ENCODE results near the gene POU4F3.

POU4F3 gene

GRCh38 chr5:146365618-146366017, 27.0 kb downstream of the POU4F3 start:
- TF ChIP-seq, protein P1, sequence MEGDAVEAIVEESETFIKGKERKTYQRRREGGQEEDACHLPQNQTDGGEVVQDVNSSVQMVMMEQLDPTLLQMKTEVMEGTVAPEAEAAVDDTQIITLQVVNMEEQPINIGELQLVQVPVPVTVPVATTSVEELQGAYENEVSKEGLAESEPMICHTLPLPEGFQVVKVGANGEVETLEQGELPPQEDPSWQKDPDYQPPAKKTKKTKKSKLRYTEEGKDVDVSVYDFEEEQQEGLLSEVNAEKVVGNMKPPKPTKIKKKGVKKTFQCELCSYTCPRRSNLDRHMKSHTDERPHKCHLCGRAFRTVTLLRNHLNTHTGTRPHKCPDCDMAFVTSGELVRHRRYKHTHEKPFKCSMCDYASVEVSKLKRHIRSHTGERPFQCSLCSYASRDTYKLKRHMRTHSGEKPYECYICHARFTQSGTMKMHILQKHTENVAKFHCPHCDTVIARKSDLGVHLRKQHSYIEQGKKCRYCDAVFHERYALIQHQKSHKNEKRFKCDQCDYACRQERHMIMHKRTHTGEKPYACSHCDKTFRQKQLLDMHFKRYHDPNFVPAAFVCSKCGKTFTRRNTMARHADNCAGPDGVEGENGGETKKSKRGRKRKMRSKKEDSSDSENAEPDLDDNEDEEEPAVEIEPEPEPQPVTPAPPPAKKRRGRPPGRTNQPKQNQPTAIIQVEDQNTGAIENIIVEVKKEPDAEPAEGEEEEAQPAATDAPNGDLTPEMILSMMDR (IDR thresholded peaks at IDR 0.05), result no peak
- Histone ChIP-seq H3K4me1 (ENCODE audit: control insufficient read depth in 1 of 2, insufficient read depth in 1 of 2, low read depth in 1 of 2, low read length in 1 of 2) (no peaks in the 10 kb centered on the region), H3K9me3 (no peaks in the 10 kb centered on the region), H3K4me3 (ENCODE audit: low read depth in 1 of 2, low read length in 1 of 2) (no peak overlapping the region), H3K27ac (no peak overlapping the region), H3K36me3 (no peaks in the 10 kb centered on the region), H3K27me3 (peaks cover 22% of the 10 kb centered on the region)

GRCh38 chr5:146366904-146367303, 28.3 kb downstream of the POU4F3 start:
- Histone ChIP-seq H3K9me3 (no peaks in the 10 kb centered on the region), H3K27ac (no peak overlapping the region), H3K36me3 (no peaks in the 10 kb centered on the region), H3K4me3 (ENCODE audit: low read depth in 1 of 2, low read length in 1 of 2) (no peak overlapping the region), H3K4me1 (ENCODE audit: control insufficient read depth in 1 of 2, insufficient read depth in 1 of 2, low read depth in 1 of 2, low read length in 1 of 2) (no peaks in the 10 kb centered on the region), H3K27me3 (peaks cover 22% of the 10 kb centered on the region)
- TF ChIP-seq, protein P1 (IDR thresholded peaks at IDR 0.05), result no peak

- Histone ChIP-seq H3K4me1 (ENCODE audit: control insufficient read depth in 1 of 2, insufficient read depth in 1 of 2, low read depth in 1 of 2, low read length in 1 of 2) (no peaks in the 10 kb centered on the region), H3K4me3 (ENCODE audit: low read depth in 1 of 2, low read length in 1 of 2) (no peak overlapping the region), H3K27me3 (peaks cover 19% of the 10 kb centered on the region), H3K27ac (no peak overlapping the region), H3K36me3 (no peaks in the 10 kb centered on the region), H3K9me3 (no peaks in the 10 kb centered on the region)
- TF ChIP-seq, protein P1 (IDR thresholded peaks at IDR 0.05), result no peak
Observed at GRCh38 chr5:146368137-146368536, 29.5 kb downstream of the POU4F3 start.

- TF ChIP-seq, protein P1 (IDR thresholded peaks at IDR 0.05), result no peak
- Histone ChIP-seq H3K27ac (no peak overlapping the region), H3K27me3 (peaks cover 17% of the 10 kb centered on the region), H3K4me3 (ENCODE audit: low read depth in 1 of 2, low read length in 1 of 2) (no peak overlapping the region), H3K36me3 (no peaks in the 10 kb centered on the region), H3K4me1 (ENCODE audit: control insufficient read depth in 1 of 2, insufficient read depth in 1 of 2, low read depth in 1 of 2, low read length in 1 of 2) (no peaks in the 10 kb centered on the region), H3K9me3 (no peaks in the 10 kb centered on the region)
Observed at GRCh38 chr5:146369691-146370090, 31.1 kb downstream of the POU4F3 start.

DNA sequence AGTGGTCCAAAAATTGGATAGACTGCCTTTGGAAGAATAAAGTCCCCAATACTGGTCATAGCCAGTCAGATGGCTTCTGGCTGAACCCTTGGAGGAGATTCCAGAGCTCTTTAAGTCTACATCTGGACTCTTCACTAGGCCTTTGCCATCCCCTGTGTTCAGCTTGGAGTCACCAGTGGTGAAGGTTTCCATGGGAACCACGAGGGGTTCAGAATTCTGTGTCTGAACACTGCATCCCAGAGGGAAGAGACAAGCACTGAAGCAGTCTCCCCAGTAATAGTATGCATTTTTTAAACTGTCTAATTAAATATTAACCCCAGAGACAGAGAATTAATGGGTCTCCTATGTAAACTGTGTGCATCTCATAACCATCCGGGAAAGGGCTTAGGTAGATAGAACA, 38.2 kb downstream of the POU4F3 start:
- Histone ChIP-seq H3K27me3 (peaks cover 43% of the 10 kb centered on the region), H3K4me3 (ENCODE audit: low read depth in 1 of 2, low read length in 1 of 2) (no peak overlapping the region), H3K4me1 (ENCODE audit: control insufficient read depth in 1 of 2, insufficient read depth in 1 of 2, low read depth in 1 of 2, low read length in 1 of 2) (no peaks in the 10 kb centered on the region), H3K9me3 (no peaks in the 10 kb centered on the region), H3K36me3 (no peaks in the 10 kb centered on the region), H3K27ac (no peak overlapping the region)
- TF ChIP-seq, protein P1 (IDR thresholded peaks at IDR 0.05), result no peak

DNA sequence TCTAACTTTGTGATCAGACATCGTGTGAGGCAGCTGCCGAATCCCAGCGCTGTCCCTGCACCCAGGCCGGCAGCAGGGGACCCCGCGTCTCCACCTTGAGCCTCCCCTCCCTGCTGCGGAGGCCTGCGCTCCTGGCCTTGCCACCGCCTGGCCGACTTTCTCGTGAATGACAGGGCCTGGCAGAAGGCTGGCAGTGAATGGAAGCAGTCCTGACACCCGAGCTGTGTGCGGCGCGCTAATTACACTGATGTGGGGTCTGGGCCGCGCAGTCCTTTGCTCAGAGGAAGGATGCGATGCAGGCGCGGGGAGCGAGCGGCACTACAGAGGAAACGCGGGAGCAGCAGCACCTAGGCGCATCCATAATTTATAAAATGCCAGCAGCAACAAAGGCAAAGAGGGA, 40.3 kb downstream of the POU4F3 start:
- TF ChIP-seq, protein P1 (IDR thresholded peaks at IDR 0.05), result no peak
- no peaks in the 10 kb centered on the region for H3K4me1 ChIP-seq (ENCODE audit: control insufficient read depth in 1 of 2, insufficient read depth in 1 of 2, low read depth in 1 of 2, low read length in 1 of 2)
- peaks cover 43% of the 10 kb centered on the region for H3K27me3 ChIP-seq
- no peak overlapping the region for H3K4me3 ChIP-seq (ENCODE audit: low read depth in 1 of 2, low read length in 1 of 2)
- no peak overlapping the region for H3K27ac ChIP-seq
- no peaks in the 10 kb centered on the region for H3K36me3 ChIP-seq
- H3K9me3 ChIP-seq, result no peaks in the 10 kb centered on the region

Data from neutrophil (primary cell).